Astrocyte of the hippocampus (primary cell): Measurements from ENCODE around the gene CYP2B6.
"Not testable (repeated sequence)": the region's sequence is repeated elsewhere in the genome, so short reads cannot be mapped to it uniquely, and the experiment has no call there.

Experiments used
- DNase-seq: peaks from one replicate; pipeline ENCODE4 v3.0.0; 2011; ENCODE audit warnings: low read depth, low spot score

Gene CYP2B6

DNA sequence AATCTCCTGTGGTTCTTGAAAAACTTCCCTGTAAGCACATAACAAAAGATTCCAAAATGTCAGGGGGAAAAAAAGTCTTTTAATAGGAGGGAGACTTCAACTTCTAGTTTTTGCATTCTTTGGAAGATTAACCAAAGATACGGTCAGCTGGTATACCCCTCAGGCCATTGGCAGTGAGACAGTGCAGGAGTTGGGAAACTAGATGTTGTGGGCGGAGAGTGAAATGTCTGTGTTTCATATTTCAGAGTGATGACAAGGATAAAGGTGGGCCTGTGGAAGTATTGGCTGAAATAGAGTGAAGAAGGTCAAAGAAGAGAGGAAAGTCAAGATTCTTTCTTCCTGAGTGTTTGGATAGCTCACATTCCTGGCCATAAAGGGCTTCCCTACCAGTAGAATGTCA lies 40.8 kb downstream of the CYP2B6 start:
- DNase-seq: no peak

DNA sequence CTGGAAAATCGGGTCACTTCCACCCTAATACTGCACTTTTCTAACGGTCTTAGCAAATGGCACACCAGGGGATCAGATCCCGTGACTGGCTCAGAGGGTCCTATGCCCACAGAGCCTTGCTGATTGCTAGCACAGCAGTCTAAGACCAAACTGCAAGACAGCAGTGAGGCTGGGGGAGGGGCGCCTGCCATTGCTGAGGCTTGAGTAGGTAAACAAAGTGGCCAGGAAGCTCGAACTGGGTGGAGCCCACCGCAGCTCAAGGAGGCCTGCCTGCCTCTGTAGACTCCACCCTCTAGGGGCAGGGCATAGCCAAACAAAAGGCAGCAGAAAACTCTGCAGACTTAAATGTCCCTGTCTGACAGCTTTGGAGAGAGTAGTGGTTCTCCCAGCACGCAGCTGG lies 42.2 kb downstream of the CYP2B6 start:
- not testable (repeated sequence) for DNase-seq

DNA sequence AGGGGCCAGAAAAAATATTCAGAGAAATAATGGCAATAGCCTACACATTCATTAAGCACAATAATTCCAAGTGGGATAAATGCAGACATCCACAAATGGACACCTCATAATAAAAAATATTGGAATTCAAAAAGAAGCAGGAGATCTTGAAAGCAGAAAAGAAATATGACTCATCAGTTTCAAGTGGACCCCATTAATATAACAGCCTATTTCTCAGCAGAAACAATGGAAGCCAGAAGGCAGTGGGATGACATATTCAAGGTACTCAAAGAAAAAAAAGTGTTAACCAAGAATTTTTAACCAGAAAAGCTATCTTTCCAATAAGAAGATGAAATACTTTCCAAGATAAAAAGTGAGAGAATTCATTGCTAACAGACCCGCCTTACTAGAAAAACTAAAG lies 48.7 kb downstream of the CYP2B6 start:
- no peak for DNase-seq

GRCh38 chr19:41045095-41045494 lies 54.0 kb downstream of the CYP2B6 start:
- DNase-seq: not testable (repeated sequence)

GRCh38 chr19:41050426-41050825 lies 59.3 kb downstream of the CYP2B6 start:
- no peak for DNase-seq

GRCh38 chr19:41052162-41052561 lies 61.1 kb downstream of the CYP2B6 start:
- DNase-seq: not testable (repeated sequence)

- DNase-seq: not testable (repeated sequence)
These were observed 62.2 kb downstream of the CYP2B6 start for GRCh38 chr19:41053331-41053730.

GRCh38 chr19:41064974-41065569 lies 74.0 kb downstream of the CYP2B6 start:
- peak; percentile 12 for DNase-seq
